ENCODE measurements around the gene LINGO3. TPM values are rescaled to one million over a fixed set of nuclear protein-coding genes. Genes with fewer than 3 reads are reported as not detected.
A peak's percentile ranks its signal among the peaks of the same experiment; 100 is the strongest.

Gene LINGO3
- total RNA-seq, 6 experiments from 2014 or later, result not detected

- WGBS (ENCODE audit: insufficient coverage, low coverage, low lambda C conversion rate, missing lambda C conversion rate), result 97% methylated on average over 5 of the region's 31 CpGs
Measured at GRCh38 chr19:2343289-2343982, 35.5 kb upstream of the LINGO3 start.

GRCh38 chr19:2342656-2343288 is 34.8 kb upstream of the LINGO3 start:
- Histone ChIP-seq H3K36me3 (peaks cover 0 to 17% (median 0%) of the 10 kb centered on the region in 4 donors), H3K27ac (no peak overlapping the region), H3K4me3 (no peak overlapping the region), H3K4me1 (no peaks in the 10 kb centered on the region), H3K9me3 (no peaks in the 10 kb centered on the region), H3K27me3 (no peaks in the 10 kb centered on the region)
- no CpG with 5 or more reads among the region's 29 CpGs for WGBS (ENCODE audit: insufficient coverage, low coverage, low lambda C conversion rate, missing lambda C conversion rate)
- intact Hi-C loops (cut with DNase I), result no loop called here
- ATAC-seq, result no peak
- DNase-seq, result peak in 1 of 3 donors; percentile 14
- TF ChIP-seq POLR2A (IDR thresholded peaks at IDR 0.05) (no peak), CTCF (IDR thresholded peaks at IDR 0.05) (no peak)

More at GRCh38 chr19:2343289-2343982, 35.5 kb upstream of the LINGO3 start:
- Histone ChIP-seq H3K27ac (no peak overlapping the region), H3K4me3 (no peak overlapping the region), H3K27me3 (no peaks in the 10 kb centered on the region), H3K9me3 (no peaks in the 10 kb centered on the region), H3K4me1 (no peaks in the 10 kb centered on the region), H3K36me3 (peaks cover 0 to 17% (median 0%) of the 10 kb centered on the region in 4 donors)
- ATAC-seq (no peak), DNase-seq (peak in 1 of 3 donors; percentile 15)
- intact Hi-C loops (cut with DNase I), result no loop called here
- TF ChIP-seq POLR2A (IDR thresholded peaks at IDR 0.05) (no peak), CTCF (IDR thresholded peaks at IDR 0.05) (no peak)

GRCh38 chr19:2341982-2342381 is 34.0 kb upstream of the LINGO3 start:
- Histone ChIP-seq H3K27me3 (no peaks in the 10 kb centered on the region), H3K36me3 (peaks cover 0 to 17% (median 0%) of the 10 kb centered on the region in 4 donors), H3K4me3 (no peak overlapping the region), H3K4me1 (no peaks in the 10 kb centered on the region), H3K9me3 (no peaks in the 10 kb centered on the region), H3K27ac (no peak overlapping the region)
- WGBS (ENCODE audit: insufficient coverage, low coverage, low lambda C conversion rate, missing lambda C conversion rate), result 83% methylated on average over 6 of the region's 15 CpGs
- DNase-seq (no peak), ATAC-seq (no peak)
- no peak for TF ChIP-seq POLR2A (IDR thresholded peaks at IDR 0.05)
- TF ChIP-seq CTCF (IDR thresholded peaks at IDR 0.05), result no peak
- intact Hi-C loops (cut with DNase I), result no loop called here

- Histone ChIP-seq H3K9me3 (no peaks in the 10 kb centered on the region), H3K36me3 (peaks cover 0 to 12% (median 0%) of the 10 kb centered on the region in 4 donors), H3K27ac (no peak overlapping the region), H3K4me1 (no peaks in the 10 kb centered on the region), H3K4me3 (no peak overlapping the region), H3K27me3 (no peaks in the 10 kb centered on the region)
- 58% methylated on average over 9 of the region's 24 CpGs for WGBS (ENCODE audit: insufficient coverage, low coverage, low lambda C conversion rate, missing lambda C conversion rate)
- intact Hi-C loops (cut with DNase I), result no loop called here
- DNase-seq, result no peak
- no peak for TF ChIP-seq CTCF (IDR thresholded peaks at IDR 0.05)
- no peak for TF ChIP-seq POLR2A (IDR thresholded peaks at IDR 0.05)
- ATAC-seq, result no peak
Measured at GRCh38 chr19:2341244-2341751, 33.3 kb upstream of the LINGO3 start.
